ENCODE measurements around the gene DIP2A.
"Not testable (repeated sequence)": the region's sequence is repeated elsewhere in the genome, so short reads cannot be mapped to it uniquely, and the experiment has no call there.

DIP2A gene

GRCh38 chr21:46426313-46427046 lies 32.2 kb upstream of the DIP2A start:
- DNase-seq, result no peak

DNA sequence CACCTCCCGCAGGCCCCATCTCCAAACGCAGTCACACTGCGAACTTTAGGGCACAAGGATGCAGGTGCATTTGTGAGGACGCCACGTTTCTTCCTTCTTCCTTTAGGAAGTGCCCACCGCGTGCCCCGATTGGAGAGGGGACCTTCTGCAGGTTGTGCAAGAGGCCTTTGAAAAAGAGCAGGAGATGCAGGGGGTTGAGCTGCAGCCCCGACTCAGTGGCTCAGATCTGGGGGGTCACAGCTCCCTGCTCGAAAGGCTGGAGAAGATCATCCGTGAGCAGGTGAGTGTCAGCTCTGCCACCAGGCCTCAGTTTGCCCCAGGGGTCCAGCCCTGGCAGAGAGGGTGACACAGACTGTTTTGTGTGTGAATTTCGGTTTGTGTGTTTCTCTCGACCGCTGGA lies 31.2 kb upstream of the DIP2A start:
- no peak for DNase-seq

DNA sequence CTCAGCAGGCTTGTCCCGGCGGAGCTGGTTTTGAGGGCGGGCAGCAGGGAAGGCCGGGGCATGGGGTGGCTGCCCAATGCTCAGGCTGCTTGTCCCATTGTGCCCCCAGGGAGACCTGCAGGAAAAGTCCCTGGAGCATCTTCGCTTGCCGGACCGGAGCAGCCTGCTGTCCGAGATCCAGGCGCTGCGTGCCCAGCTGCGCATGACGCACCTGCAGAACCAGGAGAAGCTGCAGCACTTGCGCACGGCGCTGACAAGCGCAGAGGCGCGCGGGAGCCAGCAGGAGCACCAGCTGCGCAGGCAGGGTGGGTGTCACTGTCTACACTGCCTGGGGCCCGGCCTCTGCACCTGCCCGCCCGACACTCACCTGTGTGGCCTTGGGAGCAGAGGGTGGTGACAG lies 30.4 kb upstream of the DIP2A start:
- no peak for DNase-seq

DNA sequence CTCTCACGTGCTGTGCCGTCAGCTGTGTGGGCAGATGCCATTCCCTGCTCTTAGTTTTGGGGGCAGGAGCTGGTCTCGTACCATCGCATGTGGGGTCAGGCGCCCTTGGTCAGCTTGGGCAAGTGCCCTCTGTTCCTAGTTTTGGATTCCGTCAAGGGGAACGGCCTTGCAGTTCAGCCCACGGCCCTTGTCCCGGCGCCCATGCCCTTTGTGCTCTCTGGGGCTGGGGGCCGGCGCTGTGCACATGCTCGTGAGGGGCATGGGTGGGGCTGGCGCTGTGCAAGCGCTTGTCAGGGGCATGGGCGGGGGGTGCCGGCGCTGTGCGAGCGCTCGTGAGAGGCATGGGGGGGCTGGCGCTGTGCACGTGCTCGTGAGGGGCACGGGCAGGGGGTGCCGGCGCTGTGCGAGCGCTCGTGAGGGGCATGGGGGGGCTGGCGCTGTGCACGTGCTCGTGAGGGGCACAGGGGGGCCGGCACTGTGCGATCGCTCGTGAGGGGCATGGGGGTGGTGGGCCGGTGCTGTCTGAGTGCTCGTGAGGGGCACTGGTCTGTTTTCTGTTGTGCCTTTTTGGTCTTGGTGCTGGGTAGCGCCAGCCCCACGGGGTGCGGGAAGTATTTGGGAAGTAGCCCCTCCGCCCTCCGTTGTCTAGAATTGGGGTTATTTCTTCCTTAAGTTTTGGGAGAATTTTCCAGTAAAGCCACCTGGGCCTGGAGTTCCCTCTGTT lies 29.5 kb upstream of the DIP2A start:
- DNase-seq, result no peak

DNA sequence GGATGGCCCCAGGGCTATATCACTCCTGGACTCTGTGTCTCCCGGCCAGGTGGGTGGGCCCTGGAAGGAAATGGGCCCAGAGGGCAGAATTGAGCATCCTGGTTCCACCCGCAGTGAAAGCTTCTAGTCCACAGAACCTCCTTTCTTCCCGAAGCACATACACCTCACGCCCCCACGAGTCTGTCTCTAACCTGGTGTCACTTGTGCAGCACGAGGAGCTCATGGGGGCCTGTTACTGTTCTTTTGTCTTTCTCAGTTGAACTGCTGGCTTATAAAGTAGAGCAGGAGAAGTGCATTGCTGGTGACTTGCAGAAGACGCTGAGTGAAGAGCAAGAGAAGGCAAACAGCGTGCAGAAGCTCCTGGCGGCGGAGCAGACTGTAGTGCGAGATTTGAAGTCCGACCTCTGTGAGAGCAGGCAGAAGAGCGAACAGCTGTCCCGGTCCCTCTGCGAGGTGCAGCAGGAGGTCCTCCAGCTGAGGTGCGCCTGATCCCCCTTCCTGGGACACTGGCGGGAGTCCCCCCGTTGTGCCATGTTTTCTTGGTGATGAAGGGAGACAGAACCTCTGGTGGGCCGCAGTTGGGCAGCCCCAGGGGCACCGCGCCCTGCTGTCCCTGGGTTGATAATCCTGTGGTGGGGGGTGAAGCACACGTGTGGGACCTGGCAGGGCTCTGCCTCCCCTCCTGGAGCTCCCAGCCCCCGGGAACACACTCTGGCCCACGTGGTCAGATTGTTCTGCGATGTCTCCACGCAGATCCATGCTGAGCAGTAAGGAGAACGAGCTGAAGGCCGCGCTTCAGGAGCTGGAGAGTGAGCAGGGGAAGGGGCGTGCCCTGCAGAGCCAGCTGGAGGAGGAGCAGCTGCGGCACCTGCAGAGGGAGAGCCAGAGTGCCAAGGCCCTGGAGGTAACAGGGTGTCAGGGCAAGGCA lies 28.7 kb upstream of the DIP2A start:
- DNase-seq, result no peak

DNA sequence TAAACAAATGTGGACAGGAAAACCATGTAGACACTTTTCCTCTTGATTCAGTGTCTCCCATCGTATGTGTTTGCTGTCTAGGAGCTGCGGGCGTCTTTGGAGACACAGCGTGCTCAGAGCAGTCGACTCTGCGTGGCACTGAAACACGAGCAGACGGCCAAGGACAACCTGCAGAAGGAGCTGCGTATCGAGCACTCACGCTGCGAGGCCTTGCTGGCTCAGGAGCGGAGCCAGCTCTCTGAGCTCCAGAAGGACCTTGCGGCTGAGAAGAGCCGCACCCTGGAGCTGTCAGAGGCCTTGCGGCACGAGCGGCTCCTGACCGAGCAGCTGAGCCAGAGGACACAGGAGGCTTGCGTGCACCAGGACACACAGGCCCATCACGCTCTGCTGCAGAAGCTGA lies 27.2 kb upstream of the DIP2A start:
- no peak for DNase-seq

DNA sequence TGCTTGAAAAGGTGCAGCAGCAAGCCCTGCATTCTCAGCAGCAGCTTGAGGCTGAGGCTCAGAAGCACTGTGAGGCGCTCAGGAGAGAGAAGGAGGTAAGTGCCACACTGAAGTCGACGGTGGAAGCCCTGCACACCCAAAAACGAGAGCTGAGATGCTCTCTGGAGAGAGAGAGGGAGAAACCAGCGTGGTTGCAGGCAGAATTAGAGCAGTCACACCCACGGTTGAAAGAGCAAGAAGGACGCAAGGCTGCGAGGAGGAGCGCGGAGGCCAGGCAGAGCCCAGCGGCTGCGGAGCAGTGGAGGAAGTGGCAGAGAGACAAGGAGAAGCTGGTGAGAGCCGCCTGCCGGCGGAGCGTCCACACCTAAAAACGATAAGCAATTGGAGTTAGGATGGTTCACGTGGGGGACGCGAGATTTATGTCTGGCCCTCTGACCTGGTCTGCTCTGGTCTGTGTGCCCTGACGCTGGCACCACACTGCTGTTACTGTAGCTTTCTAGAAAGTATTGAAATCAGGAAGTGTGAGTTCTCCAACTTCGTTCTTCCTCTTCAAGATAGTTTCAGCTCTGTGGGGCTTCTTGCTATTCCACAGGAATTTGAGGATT lies 26.7 kb upstream of the DIP2A start:
- DNase-seq, result no peak

DNA sequence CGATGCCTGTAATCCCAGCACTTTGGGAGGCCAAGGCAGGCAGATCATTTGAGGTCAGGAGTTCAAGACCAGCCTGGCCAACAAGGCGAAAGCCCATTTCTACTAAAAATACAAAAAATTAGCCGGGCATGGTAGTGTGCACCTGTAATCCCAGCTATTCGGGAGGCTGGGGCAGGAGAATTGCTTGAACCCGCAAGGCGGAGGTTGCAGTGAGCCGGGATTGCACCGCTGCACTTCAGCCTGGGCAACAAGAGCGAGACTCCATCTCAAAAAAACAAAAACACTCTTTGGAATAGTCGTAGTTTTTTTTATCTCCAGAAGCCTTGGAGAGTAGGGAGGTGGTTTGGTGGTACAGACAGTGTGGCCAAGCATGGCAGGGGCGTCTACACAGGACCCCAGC lies 25.6 kb upstream of the DIP2A start:
- not testable (repeated sequence) for DNase-seq

DNA sequence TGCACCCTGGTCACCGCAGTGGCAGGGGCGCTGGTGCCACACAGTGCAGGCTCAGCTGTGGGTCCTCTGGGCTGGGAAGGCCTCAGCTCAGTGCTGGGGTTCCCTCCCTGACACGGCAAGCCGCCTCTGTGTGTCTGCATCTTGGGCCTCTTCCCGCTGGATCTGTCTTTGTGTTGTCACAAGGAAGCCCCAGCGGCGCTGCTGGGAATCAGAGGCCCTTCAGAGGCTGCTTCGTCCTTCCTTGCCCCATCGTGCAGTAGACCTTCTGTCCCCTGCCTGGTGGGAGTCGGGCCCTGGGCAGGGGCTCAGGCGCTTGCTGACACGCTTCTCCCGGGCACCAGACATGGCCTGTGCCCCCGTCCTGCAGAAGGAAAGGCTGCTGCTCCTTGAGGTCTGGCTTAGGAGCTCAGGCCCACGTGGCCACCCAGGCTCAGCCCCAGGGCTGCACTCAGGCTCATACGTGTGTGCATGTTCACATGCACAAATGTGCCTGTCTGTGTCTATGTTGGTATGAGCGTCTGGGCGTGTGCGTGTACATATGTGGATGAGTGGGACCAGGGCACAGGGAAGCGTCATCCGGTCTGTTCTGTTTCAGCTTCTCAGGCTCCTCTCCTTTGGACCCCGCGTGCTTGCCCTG lies 24.3 kb upstream of the DIP2A start:
- DNase-seq, result no peak

- DNase-seq, result no peak
Observed at GRCh38 chr21:46435786-46436227, 22.9 kb upstream of the DIP2A start.

GRCh38 chr21:46436621-46437020 lies 22.1 kb upstream of the DIP2A start:
- no peak for DNase-seq

DNA sequence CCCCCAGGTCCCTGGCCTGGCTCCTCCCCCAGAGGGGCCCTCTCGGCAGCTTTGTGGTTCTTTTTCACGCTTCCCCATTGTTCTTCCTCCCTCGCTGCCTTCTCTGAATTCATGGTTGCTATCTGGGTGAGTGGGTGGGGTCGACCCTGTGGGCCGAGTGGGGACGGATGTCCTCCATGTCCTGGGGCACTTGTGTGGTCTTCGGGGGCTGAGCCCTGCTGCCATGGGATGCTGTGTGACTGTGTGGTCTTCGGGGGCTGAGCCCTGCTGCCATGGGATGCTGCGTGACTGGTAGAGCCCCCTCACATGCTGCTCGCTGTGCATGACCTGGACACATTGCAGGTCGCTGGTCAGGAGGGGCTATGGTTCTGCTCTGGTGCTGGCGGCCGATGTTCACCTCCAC lies 21.6 kb upstream of the DIP2A start:
- no peak for DNase-seq

GRCh38 chr21:46437511-46437910 lies 21.2 kb upstream of the DIP2A start:
- DNase-seq, result no peak

- DNase-seq, result no peak
Observed at GRCh38 chr21:46438241-46438640, 20.4 kb upstream of the DIP2A start.

- no peak for DNase-seq
Observed at GRCh38 chr21:46439906-46440305, 18.8 kb upstream of the DIP2A start.

- no peak for DNase-seq
Observed at GRCh38 chr21:46441331-46441730, 17.4 kb upstream of the DIP2A start.

DNA sequence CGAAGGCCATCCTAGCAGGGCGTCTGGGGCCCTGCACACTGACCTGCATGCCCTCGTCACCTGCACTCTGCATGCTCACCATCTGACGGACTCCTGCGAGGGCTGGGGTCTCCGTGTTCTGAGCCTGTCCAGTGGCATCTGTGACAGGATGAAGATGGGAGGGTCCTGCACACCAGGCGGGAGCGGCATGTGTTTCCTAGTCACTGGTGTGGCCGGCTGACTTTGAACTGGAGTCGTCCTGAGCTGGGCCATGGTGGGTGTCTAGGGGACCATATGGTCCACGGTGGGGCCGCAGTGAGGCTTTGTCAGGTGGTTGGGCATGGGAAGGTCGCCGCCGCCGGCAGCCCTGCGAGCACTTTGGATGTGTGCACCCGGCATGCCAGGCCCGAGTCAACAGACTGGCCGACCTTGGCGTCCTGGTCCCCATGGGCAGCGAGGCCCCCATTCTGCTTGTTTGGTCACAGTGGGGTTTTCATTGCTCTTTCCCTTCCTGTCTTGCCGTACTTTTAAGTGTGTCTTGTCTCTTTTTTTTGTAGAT lies 16.7 kb upstream of the DIP2A start:
- no peak for DNase-seq

DNA sequence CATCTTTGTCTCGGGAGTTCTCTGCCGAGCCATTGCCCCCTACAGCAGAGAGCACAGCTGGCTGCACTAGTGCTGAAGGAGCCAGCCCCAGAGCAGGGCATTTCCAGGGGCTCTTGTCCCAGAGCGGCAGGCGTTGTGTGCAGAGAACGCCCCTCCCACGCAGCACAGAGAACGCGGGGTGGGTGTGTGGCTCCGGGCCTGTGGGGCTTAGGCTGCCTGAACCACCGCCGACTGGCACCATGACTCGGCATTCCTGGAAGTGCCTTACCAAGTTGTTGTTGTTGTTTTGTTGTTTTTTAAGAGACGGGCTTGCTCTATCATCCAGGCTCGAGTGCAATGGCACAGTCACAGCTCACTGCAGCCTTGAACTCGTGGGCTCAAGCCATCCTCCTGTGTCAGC lies 15.8 kb upstream of the DIP2A start:
- no peak for DNase-seq

DNA sequence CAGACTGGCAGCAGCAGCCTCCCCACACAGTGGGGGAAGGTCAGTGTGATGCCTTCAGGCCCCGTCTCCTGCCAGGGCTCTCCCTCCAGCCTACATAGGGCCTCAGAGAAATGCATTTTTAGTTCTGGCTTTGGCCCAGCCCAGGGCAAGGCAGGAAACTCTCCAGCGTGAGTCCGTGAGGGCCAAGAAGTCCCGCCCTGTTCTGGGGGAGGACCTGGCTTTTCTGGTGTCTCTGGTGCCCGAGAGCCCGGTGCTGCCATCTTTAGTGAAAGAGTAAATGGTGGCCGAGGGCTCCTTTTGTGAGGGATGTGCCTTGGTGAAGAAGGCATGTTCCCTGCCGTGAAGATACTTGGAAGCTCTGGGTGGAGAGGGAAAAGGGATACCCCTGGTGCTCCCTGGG lies 14.8 kb upstream of the DIP2A start:
- DNase-seq, result no peak

DNA sequence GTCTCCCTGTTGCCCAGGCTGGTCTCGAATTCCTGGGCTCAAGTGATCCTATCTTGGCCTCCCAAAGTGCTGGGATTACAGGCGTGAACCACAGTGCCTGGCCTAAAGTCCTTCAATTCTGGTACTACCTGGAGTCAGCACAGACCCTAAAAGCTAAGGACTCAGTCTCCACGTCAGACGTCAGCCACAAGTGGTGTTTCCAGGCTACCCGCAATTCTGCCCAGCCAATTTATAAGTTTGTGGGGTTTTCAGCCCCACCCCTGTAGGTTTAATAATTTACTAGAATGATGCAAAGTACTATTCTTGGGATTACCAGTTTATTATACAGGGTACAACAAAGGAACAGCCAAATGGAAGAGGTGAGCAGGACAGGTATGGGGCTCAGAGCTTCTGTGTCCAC lies 10.6 kb upstream of the DIP2A start:
- DNase-seq, result no peak

GRCh38 chr21:46448855-46449254 lies 9.8 kb upstream of the DIP2A start:
- not testable (repeated sequence) for DNase-seq

- DNase-seq, result no peak
Observed at GRCh38 chr21:46452710-46453109, 6.0 kb upstream of the DIP2A start.
